HCT116 (cell line): ENCODE results near the gene IRF2BP2. TPM values are rescaled to one million over a fixed set of nuclear protein-coding genes. Genes with fewer than 3 reads are reported as not detected.

ENCODE experiments used
- ATAC-seq: fragments of 200-7000 bp; cut with Tn5 transposase; 2 replicates; pipeline ENCODE4 v1.9.1; 2020; ENCODE audit warnings: mild to moderate bottlenecking, moderate library complexity
- BruUV-seq: library from RNA; stranded (reverse); fragments of 400-500 nt; replicated peaks from 2 replicates; lab custom pipeline; 2021; lab: Mats Ljungman, UMichigan
- CTCF ChIA-PET: fragments of 300-600 bp; sonication (Branson Sonifier 250); formaldehyde crosslinking; loops from one replicate; lab custom pipeline; 2021; ENCODE audit warnings: antibody characterized with exemption; lab: Charles Lee
- POLR2A ChIA-PET: fragments of 300-600, 350-600 bp; sonication (Branson Sonifier 250); formaldehyde crosslinking; loops from one replicate; lab custom pipeline; 2021; ENCODE audit warnings: antibody characterized with exemption; lab: Charles Lee
- RAD21 ChIA-PET, 2 experiments: fragments of 300-600 bp; sonication (Branson Sonifier 250); formaldehyde crosslinking; loops; one replicate each; lab custom pipeline; 2023; ENCODE audit warnings: low total read pairs in 2 of 2; ENCODE audit not compliant: uncharacterized antibody in 2 of 2, unreplicated experiment in 2 of 2, low non-redundant PET in 1 of 2; lab: Charles Lee
- DNase-seq: peaks from one replicate; pipeline ENCODE4 v3.0.0-alpha.2; 2010; ENCODE audit warnings: low read depth, low spot score
- H2AFZ ChIP-seq: fragments of 200-600 bp; shearing (Covaris generic), sonication (generic); 2 replicates; pipeline ENCODE4 v1.6.1; 2017; ENCODE audit warnings: low read depth, mixed run types, mixed read lengths, antibody characterized with exemption, low read length; ENCODE audit not compliant: poor library complexity, severe bottlenecking
- H3K27ac ChIP-seq: 2 replicates; pipeline ENCODE4 v1.5.1; 2012; ENCODE audit warnings: low read depth, low read length
- H3K27me3 ChIP-seq: fragments of 200-600 bp; sonication (generic); 2 replicates; pipeline ENCODE4 v1.6.1; 2016; ENCODE audit warnings: mixed run types, low read length, mixed read lengths; ENCODE audit not compliant: insufficient read depth
- H3K36me3 ChIP-seq, 2 experiments: fragments of 200-500 bp in 1 of 2; fragments of 200-600 bp in 1 of 2; sonication (Bioruptor generic) in 1 of 2; sonication (generic) in 1 of 2; 2 replicates each; pipeline versions ENCODE4 v1.5.1 to v1.6.1; 2014 to 2016; ENCODE audit warnings: low read length in 2 of 2, inconsistent platforms in 1 of 2, mixed read lengths in 1 of 2, mixed run types in 1 of 2; ENCODE audit not compliant: insufficient read depth in 2 of 2, control insufficient read depth in 1 of 2
- H3K4me1 ChIP-seq, 2 experiments: fragments of 200-600 bp in 1 of 2; sonication (generic) in 1 of 2; 2 replicates each; pipeline versions ENCODE4 v1.5.1 to v1.6.1; 2012 to 2017; ENCODE audit warnings: low read length in 2 of 2, inconsistent platforms in 1 of 2, mild to moderate bottlenecking in 1 of 2, mixed read lengths in 1 of 2, mixed run types in 1 of 2, moderate library complexity in 1 of 2; ENCODE audit not compliant: insufficient read depth in 2 of 2, control insufficient read depth in 1 of 2
- H3K4me2 ChIP-seq: fragments of 200-600 bp; sonication (generic); 2 replicates; pipeline ENCODE4 v1.6.1; 2017; ENCODE audit warnings: mixed run types, low read length, mixed read lengths
- H3K4me3 ChIP-seq, 2 experiments: fragments of 200-600 bp in 1 of 2; sonication (generic) in 1 of 2; replicated peaks in 1 of 2; 2 replicates each; pipeline ENCODE4 v1.5.1; 2011 to 2016; ENCODE audit warnings: low read length in 2 of 2, control low read depth in 1 of 2, low read depth in 1 of 2, mild to moderate bottlenecking in 1 of 2, mixed read lengths in 1 of 2, mixed run types in 1 of 2
- H3K79me2 ChIP-seq: fragments of 200-600 bp; sonication (generic); 2 replicates; pipeline ENCODE4 v1.6.1; 2017; ENCODE audit warnings: mild to moderate bottlenecking, mixed run types, low read length, moderate library complexity, mixed read lengths; ENCODE audit not compliant: insufficient read depth
- H3K9ac ChIP-seq: fragments of 200-600 bp; sonication (generic); 2 replicates; pipeline ENCODE4 v1.6.1; 2016; ENCODE audit warnings: low read length, mixed read lengths
- H3K9me2 ChIP-seq: fragments of 200-600 bp; sonication (generic), shearing (Covaris generic); 2 replicates; pipeline ENCODE4 v1.6.1; 2017; ENCODE audit warnings: mixed run types, mild to moderate bottlenecking, moderate library complexity; ENCODE audit not compliant: insufficient read depth
- H3K9me3 ChIP-seq, 2 experiments: fragments of 200-500 bp in 1 of 2; fragments of 200-600 bp in 1 of 2; sonication (Bioruptor generic) in 1 of 2; sonication (generic) in 1 of 2; 2 replicates each; pipeline ENCODE4 v1.6.1; 2014 to 2017; ENCODE audit warnings: low read length in 2 of 2, mixed read lengths in 2 of 2, inconsistent platforms in 1 of 2, low read depth in 1 of 2, mild to moderate bottlenecking in 1 of 2, mixed run types in 1 of 2, moderate library complexity in 1 of 2; ENCODE audit not compliant: control insufficient read depth in 1 of 2, insufficient read depth in 1 of 2
- H4K20me1 ChIP-seq: fragments of 200-600 bp; sonication (generic), shearing (Covaris generic); 2 replicates; pipeline ENCODE4 v1.6.1; 2017; ENCODE audit warnings: mixed run types, mild to moderate bottlenecking, moderate library complexity; ENCODE audit not compliant: insufficient read depth
- CEBPB ChIP-seq: IDR thresholded peaks from 2 replicates; pipeline ENCODE4 v1.6.1; 2012; ENCODE audit warnings: low read depth
- EZH2 ChIP-seq: fragments of 200-600 bp; sonication (generic); IDR thresholded peaks from 2 replicates; pipeline ENCODE4 v1.6.1; 2017; ENCODE audit warnings: antibody characterized with exemption, mixed run types
- POLR2AphosphoS5 ChIP-seq: IDR thresholded peaks from 2 replicates; pipeline ENCODE4 v1.6.1; 2011; ENCODE audit warnings: mild to moderate bottlenecking, low read depth, low read length, moderate library complexity
- intact Hi-C: fragments of 100-400 bp; cut with micrococcal nuclease; formaldehyde crosslinking; loops from 2 replicates; pipeline ENCODE4 v1.10.0; 2022
- total RNA-seq: library from RNA; stranded (reverse); gene quantifications from one replicate; pipeline ENCODE4 v1.2.1, GENCODE V29; 2021; ENCODE audit not compliant: unreplicated experiment
- TF ChIP-seq, protein P1 (sequence below): IDR thresholded peaks from 2 replicates; pipeline ENCODE4 v1.6.1; 2012; ENCODE audit warnings: low read depth
- TF ChIP-seq, protein P2 (sequence below): IDR thresholded peaks from 2 replicates; pipeline ENCODE4 v1.6.1; 2012

Gene IRF2BP2
- total RNA-seq, 1 experiment from 2014 or later: 61.3 TPM

DNA sequence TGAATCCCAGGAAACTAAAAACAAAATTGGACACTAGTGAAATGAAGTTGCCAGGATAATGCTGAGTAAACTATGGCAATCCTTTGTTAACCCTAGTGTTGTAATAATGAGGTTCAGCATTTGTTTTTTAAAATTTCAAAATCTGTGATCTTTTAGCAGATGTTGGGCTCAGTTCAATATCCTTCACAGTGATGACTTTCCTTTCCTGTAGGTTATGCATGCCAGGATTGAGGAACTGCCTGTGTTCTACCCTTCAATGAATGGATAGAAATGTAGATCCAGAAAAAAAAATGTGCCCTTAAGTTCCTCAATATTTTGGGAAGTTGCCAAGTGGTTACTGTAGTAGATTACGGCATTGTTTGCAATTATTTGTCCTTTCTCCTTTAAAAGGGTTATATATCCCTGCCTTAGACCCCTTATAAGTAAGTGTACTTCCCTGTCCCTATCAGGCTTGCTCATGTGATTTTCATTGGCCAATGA is 35.5 kb upstream of the IRF2BP2 start (continued):
- TF ChIP-seq, protein P1, sequence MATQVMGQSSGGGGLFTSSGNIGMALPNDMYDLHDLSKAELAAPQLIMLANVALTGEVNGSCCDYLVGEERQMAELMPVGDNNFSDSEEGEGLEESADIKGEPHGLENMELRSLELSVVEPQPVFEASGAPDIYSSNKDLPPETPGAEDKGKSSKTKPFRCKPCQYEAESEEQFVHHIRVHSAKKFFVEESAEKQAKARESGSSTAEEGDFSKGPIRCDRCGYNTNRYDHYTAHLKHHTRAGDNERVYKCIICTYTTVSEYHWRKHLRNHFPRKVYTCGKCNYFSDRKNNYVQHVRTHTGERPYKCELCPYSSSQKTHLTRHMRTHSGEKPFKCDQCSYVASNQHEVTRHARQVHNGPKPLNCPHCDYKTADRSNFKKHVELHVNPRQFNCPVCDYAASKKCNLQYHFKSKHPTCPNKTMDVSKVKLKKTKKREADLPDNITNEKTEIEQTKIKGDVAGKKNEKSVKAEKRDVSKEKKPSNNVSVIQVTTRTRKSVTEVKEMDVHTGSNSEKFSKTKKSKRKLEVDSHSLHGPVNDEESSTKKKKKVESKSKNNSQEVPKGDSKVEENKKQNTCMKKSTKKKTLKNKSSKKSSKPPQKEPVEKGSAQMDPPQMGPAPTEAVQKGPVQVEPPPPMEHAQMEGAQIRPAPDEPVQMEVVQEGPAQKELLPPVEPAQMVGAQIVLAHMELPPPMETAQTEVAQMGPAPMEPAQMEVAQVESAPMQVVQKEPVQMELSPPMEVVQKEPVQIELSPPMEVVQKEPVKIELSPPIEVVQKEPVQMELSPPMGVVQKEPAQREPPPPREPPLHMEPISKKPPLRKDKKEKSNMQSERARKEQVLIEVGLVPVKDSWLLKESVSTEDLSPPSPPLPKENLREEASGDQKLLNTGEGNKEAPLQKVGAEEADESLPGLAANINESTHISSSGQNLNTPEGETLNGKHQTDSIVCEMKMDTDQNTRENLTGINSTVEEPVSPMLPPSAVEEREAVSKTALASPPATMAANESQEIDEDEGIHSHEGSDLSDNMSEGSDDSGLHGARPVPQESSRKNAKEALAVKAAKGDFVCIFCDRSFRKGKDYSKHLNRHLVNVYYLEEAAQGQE: no peak
- no peak for TF ChIP-seq CEBPB
- TF ChIP-seq EZH2: no peak

DNA sequence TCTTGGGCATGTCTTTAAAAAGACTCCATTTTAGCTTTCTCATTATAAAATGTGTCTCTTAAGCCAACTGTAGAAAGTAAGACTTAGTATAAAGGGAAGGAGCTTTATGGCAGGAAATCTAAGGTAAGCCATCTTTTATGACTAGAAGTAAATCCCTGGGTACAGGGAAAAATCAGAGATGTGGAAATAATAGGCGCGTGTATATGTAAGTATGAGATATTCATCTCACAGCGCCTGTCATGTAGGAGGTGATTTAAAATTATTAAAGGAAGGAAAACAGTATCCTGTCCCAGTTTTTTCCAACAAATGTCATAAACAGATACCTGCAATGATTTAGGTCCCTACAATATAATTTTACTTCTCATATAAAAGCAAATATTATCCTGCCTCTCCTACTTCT is 35.0 kb upstream of the IRF2BP2 start:
- Histone ChIP-seq H3K4me1 (peaks cover 0 to 13% of the 10 kb centered on the region in 2 experiments; a peak in 2 of 4 replicates), H2AFZ (no peak overlapping the region), H3K79me2 (no peaks in the 10 kb centered on the region), H3K4me3 (no peak overlapping the region), H3K27me3 (no peaks in the 10 kb centered on the region), H3K27ac (no peak overlapping the region), H4K20me1 (no peaks in the 10 kb centered on the region), H3K9ac (no peak overlapping the region), H3K9me2 (no peaks in the 10 kb centered on the region), H3K36me3 (no peaks in the 10 kb centered on the region), H3K9me3 (peaks cover 0 to 10% of the 10 kb centered on the region in 2 experiments; a peak in 1 of 4 replicates)
- DNase-seq (no peak), ATAC-seq (no peak)
- POLR2A ChIA-PET: no interaction called here
- TF ChIP-seq, protein P2, sequence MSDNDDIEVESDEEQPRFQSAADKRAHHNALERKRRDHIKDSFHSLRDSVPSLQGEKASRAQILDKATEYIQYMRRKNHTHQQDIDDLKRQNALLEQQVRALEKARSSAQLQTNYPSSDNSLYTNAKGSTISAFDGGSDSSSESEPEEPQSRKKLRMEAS: no peak
- TF ChIP-seq POLR2AphosphoS5 (no peak), EZH2 (no peak)
- TF ChIP-seq, all 23 proteins: peak for 0
- RAD21 ChIA-PET: no interaction called here
- intact Hi-C loops: no loop called here
- CTCF ChIA-PET: no interaction called here
- no TSS peak for BruUV-seq
- H3K4me2 ChIP-seq: no peak overlapping the region
